HG03457 (cell line): ENCODE data around the gene TIMM44.

Experiments used
- ATAC-seq: cut with Tn5 transposase; IDR thresholded peaks from one replicate; pipeline ENCODE4 v1.9.1; 2021; ENCODE audit warnings: moderate number of reproducible peaks; ENCODE audit not compliant: unreplicated experiment

TIMM44 gene, protein sequence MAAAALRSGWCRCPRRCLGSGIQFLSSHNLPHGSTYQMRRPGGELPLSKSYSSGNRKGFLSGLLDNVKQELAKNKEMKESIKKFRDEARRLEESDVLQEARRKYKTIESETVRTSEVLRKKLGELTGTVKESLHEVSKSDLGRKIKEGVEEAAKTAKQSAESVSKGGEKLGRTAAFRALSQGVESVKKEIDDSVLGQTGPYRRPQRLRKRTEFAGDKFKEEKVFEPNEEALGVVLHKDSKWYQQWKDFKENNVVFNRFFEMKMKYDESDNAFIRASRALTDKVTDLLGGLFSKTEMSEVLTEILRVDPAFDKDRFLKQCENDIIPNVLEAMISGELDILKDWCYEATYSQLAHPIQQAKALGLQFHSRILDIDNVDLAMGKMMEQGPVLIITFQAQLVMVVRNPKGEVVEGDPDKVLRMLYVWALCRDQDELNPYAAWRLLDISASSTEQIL

DNA sequence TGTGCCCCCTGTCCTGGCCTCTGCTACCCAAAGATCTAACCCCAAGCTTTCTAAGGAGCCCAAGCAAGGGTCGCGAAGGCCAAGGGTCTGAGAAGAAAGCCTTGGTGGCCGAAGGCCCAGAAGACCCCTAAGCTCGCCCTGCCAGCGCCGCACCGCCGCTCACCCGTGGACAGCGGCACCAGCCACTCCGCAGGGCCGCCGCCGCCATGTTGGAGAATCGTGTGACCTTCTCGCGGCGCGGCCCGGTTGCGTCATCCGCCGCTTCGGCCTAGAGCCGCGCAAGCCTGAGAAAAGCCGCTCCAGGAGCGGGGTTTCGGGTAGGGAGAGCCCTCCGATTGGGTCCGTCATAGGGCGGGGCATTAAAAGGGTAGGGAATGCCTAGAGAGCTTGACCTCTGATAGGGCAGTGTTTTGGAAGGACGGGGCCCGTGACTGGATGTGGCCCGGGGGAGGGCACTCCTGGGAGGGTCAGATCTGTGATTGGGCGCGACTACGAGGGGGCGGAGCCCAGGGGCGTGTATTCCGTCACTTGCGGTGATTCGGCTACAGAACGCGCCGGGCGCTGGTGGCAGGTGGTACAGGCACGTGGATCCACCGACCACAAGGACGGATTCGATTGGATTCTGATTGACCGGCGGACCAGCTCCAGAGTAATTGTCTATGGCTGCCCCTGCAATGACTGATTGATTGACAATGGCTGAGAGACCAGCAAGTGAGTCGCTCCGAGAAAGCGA is at the start of gene TIMM44:
TIMM44 (minus strand) TSS at position 223 of the 733 bp plus-strand sequence; CDS start at position 208, 15 bp downstream.
- peak; percentile 83 for ATAC-seq

DNA sequence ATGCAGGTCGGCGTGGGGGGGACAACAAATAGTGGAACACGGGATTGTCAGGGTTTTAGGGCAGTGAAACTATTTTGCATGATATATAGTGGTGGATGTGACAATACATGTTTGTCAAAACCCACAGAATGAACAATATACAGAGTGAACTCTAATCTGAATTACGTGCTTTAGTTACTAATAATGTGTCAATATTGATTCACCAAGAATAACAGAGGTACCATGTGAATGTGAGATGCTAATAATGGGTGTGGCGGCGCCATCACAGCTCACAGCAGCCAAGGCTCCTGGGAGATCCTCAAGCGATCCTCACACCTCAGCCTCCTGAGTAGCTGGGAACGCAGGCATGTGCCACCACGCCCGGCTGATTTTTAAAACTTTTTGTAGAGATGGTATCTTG is 49.1 kb upstream of the TIMM44 start:
- no peak for ATAC-seq

DNA sequence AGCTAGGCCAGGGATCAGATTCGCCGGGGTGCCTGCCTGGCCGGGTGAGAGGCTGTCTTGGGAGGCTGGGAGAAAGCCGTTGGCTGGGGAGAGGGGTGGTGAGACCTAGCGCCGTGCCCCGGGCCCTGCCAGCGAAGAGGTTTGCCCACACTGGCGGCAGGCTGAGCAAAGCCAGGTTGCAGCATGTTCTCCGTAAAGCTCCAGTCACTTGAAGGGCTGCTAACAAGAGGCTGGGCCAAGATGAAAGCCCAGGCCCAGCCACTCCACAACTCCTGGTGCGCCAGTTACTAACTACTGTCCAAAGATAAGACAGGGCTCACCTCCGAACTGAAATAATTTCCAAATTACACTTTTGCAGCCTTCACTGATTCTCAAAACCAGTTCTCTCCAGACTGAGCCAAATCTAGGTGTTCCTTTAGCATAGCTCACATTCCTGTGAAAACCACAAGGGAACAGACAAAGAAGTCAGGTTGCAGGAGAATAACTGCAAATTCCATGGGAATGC is 45.7 kb upstream of the TIMM44 start:
- no peak for ATAC-seq

DNA sequence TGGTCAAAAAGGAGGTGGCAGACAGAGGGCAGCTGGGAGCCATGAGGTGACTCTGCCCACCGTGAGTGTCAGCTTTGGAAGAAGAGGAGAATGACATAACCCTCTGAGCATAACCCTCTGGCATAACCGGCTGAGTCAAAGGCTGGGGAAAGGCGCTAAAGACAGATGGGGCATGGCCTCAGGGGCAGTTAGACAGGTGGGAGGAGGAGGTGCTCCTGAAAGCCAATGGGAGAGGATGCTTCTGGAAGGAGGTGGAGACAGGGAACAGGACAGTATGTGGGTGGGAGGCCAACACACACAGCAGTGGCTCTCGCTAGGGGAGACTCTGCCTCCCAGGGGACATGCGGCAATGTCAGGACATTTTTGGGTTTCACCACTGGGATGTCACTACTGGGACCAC is 44.8 kb upstream of the TIMM44 start:
- ATAC-seq: no peak

DNA sequence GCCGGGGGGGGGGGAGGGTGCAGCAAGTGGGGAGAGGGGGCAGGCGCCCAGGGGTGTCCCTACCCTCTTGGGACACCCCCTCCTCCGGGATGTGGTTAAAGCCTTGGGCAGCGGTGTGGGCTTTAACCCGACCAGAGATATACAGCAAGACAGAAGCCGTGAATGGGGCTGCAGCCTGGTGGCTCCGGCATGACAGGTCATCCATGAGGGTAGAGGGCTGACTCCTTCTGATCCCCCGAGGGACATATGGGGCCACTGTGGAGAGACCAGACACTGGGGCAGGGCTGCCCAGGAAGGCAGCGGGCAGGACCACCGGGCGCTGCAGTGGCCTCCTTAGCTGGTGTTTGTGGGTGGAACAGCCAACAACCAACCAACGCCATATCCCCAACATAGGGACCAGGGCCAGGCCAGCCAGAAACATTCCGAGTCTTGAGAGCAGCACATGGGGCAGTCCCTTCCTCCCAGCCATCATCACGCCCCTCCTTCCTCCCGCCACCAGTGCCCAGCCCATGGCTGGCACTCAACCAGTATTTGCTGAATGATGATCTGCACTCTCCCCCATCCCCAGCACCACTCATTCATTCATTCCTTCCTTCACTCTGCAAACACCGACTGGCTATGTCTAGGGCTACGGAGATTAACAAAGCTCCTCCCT is 43.8 kb upstream of the TIMM44 start:
- no peak for ATAC-seq

DNA sequence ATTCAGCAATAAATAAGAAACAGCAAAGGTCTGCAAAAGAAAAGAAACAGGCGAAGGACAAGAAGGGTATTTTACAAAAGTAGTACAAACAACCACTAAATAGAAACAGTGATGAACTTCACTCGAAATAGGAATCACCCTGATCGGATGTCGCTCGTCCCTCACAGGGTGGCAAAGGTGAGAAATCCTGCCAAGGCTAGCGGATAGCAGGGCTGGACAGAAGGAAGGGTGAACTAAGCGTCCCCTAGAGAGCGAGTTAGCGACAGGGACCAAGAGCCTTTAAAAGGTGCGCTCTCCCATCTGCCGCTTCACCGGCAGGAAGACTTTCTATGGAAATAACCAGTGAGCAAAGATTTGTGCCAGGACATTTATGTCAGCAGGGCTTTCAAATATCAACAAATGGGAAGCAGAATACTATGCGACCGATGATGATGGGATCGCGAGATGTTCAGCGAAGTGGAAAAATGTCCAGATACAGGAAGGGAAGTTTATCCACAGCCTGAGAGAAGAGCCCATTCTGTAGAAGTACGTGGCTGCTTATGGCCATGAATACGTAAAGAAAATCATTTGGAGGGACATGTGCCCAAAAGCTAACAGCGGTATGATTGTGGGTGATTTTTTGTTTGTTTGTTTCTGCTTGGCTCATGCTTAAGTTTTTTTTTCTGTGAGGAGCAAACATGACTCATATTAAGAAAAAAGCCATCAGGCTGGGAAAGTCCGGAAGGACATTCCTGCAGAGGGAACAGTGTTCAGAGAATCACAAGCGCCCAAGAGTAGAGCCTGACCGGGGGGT is 43.1 kb upstream of the TIMM44 start:
- no peak for ATAC-seq

DNA sequence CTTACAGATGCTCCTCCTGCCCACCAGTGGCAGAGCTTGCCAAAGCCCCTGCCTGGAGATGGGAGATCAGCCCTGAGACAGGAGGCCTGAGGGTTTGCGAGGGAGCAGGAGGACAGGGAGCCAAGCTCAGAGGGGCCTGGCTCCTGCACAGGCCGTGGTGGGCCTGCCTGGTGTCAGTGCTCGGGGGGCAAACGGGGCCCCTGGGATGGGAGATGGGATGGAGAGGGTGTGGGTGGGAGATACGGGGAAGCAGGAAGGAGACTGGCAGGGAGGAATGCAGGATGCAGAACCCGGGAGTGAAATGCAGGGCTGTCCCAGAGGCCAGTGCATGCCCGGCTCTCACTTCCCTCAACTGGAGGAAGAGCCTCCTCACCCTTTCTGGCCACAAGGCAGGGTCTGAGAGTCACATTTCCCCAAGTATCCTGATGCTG is 42.0 kb upstream of the TIMM44 start:
- ATAC-seq: no peak

DNA sequence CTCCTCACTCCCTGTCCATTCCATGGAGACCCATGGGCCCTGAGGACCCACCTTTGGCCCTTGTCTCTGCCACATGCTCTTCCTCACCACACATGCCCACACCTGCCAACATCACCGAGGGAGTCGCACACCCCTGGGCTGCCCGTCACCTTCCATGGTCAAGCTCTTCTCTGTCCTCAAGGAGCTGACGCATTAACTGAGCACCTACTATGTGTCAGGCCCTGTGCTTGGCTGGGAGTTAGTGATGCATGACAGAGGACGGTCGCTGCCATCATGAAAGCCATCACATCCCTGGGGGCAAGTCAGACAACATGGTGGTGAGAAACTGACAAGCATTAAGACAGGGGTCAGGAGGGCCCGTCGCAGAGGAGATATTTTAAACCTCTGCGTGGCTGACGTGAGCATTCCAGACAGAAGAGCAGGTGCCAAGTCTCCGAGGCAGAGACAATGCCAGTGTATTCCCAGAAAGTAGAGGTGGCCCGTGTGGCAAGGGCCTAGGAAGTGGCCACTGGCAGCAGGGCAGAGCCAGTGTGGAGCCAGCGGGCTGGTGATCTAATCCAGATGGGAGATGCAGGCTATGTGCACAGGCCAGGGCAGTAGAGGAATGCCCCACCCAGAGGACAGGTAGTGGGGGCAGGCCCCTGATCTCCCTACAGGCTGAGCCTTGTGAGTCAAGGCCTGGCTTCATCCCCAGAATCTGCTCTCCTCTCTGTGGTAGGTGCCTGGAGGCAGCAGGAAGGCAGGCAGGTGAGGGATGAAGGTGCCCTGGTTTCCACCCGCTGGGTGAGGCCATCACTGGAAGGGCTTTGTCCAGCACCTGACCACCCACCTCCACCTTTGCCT is 40.8 kb upstream of the TIMM44 start:
- ATAC-seq: no peak

DNA sequence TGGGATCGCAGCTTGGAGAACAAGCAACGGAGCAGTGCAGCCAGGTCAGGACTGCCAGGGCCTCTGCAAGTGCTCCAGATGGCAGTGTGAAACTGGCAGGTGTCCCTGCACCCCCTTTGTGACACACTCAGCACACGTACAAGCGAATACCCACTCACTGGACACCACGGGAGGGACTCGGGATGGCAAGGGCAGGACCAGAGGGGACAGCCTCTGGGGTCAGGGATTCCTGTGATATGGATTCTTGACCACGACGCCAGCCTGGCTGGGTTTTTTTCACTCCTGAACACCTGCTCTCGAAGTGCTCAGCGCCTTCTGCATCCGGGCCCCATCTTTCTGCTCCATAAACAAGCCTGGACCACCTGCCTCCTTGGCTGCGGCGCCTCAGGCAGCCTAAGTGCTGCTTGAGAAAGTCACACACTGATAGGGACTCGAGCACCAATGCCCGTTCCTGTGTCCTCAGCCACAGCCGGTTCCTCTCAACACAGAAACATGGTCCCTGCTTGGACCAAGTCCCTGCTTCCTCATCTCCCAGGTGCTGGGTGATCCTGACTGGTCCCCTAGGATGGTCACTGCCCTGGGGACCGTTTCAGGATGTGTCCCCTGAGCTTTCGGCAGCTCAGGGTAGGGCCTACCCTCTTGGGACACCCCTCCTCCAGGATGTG is 40.0 kb upstream of the TIMM44 start:
- no peak for ATAC-seq

DNA sequence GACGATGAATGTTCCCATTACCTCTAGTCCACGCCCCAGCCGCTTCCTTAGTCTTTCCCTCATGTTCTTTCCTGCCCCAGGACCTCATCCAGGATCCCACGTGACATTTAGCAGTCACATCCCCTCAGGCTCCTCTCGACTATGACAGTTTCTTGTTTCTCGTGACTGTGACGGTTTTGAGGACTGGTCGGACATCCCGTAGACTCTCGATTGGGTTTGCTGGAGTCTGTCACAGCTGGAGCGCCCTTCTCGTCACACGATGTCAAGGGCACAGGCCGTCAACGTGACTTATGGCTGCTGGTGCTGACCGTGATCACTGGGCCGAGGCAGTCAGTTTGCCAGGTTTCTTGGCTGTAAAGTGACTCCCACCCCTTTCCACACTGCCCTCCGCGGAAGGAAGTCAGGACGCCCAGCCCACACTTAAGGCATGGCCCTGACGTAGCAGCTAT is 39.2 kb upstream of the TIMM44 start:
- no peak for ATAC-seq

DNA sequence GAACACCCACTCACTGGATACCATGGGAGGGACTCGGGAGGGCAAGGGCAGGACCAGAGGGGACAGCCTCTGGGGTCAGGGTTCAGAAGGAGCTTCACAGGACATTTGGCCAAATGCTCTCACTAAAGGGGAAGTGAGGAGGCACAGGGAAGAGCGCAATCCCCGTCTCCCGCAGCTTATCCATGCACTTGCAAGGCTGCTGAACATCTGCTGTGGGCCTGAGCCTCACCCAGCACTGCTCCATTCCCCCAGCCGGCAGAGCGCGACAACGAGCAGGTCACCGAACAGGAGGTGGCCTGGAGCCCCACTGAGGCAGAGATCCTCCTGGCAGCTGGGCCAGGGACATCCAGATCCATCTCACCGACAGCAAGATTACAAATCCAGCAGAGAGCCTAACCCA is 38.6 kb upstream of the TIMM44 start:
- no peak for ATAC-seq

DNA sequence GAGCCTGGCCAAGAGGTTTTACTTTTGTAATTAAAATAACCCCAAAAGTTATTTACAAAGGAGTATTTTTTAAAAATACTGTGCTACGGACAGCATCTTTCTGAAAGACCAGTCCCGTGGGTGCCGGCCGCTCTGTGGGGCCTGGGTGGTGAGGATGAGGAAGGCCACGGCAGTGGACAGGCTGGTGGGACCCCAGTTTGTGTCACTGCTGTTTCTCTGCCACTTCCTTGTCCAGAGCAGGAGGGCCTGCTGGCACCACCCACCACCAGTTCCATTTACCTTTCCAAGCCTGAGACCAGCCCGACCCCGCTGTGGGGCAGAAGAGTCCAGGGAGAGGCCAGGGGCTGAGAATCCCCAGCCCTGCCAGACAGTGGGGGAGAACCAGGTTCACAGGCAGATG is 38.2 kb upstream of the TIMM44 start:
- ATAC-seq: no peak

DNA sequence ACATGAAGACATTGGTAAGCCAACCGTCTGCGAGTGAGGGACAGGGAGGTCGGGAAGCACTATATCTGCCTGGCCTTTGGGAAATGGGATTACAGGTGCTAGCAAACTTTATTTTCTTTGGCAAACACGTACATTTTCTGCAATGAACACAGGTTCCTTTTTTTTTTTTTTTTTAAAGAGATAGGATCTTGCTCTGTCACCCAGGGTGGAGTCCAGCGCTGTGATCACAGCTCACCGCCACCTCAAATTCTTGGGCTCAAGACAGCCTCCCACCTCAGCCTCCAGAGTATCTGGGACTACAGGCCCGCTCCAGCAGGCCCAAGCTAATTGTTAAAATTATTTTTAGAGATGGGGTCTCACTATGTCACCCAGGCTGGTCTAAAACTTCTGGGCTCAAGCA is 37.7 kb upstream of the TIMM44 start:
- ATAC-seq: no peak

DNA sequence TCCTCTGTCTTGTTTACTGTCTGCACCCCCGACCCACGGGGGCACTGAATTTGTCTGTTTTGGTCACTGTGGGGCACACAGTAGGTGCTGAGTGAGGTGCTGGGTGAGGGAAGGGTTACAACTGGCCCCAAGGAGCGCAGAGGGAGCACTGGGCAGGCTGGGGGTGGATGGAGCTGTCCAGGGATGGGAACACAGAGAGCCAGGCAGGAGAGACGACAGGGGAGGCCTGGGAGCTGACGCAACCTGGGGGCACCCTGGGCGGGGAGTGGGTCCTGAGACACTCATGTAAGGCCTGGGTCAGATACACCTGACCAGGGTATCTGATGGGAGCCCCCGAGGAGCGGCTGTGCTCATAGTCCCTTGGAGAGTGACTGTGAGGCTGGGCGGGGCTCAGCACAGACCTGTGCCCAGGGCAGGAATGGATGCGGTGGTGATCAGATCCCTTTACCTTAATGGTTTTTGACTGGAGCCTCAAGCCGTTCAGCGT is 37.2 kb upstream of the TIMM44 start:
- no peak for ATAC-seq

DNA sequence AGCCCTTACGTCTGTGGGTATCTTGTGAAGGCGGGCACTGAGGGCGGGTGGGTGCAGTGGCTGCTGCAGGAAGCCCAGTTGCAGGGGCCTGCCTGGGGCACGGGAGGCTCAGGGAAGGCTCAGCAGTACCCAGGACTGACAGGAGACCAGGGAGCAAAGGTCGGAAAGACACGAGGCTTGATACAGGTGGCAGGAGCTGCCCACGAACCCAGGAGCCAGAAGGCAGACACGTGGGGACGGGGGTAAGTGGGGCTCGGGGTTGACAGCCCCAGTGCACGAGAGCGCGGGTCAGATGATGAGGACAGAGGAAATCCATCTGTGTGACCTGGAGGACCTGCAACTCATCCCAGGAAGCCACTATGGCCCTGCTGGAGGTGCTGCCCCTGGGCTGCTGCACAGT is 36.7 kb upstream of the TIMM44 start:
- no peak for ATAC-seq

DNA sequence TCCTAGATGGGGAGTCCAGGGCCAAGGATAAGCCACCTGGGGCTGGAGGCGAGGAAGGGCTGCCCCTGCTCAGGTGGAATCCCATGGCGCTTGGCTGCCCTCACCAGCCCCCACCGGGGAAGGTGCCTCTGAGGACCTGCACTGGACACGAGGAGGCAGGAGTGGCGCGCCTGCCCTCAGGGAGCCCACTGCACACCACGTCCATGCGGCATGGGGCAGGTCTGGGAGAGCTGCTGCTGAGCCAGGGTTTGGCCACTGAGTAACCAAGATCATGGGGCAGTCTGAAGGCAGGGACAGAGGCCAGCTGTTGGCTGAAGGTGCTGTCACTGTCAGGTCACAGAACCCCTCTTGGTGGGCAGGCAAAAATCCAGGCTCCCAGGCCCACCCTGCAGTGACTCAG is 36.1 kb upstream of the TIMM44 start:
- no peak for ATAC-seq

DNA sequence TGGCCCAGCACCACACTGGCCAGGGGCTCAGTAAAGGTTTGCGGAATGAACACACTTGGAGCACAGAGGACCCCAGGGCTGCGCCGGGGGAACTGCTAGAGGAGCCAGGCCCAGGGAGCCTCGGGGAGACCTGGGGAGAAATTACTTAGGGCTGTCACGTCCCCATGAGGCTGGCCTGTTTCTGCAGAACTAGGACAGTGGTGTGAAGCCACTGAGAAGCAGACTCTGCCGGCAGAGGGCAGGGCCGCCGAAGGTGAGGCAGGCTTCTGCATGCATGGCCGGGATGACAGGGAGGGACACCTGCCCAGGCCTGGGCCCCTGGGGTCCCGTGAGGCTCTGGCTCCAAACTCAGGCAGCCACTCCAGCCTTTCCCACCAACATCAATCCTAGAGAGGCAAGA is 35.5 kb upstream of the TIMM44 start:
- ATAC-seq: no peak

DNA sequence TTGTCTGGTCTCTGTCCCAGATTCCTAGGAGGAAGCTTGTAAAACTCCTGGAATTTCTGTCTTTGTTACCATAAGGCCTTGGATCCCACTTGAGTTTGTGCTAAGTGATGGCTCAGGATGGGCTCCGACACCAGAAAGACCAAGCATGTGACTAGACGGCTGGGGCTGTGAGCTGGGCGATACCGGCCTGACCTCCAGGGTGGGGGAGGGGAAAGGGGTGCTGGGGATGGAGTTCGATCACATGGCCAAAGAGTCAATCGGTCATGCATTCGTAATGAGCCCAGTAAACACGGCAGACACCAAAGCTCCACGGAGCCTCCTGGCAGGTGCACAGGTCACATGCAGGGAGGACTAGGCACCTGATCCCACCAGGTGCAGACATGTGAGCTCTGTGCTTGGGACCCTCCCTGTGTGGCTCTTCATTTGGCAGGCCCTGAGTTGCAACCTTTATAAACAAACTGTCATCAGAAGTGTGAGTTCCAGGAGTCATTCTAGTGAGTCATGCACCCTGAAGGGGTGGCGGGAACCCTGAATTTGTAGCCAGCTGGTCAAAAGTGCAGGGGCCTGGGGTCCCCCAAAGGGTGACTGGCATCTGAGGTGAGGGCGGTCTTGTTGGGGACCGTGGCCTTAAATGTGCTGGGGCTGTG is 34.8 kb upstream of the TIMM44 start:
- ATAC-seq: no peak

DNA sequence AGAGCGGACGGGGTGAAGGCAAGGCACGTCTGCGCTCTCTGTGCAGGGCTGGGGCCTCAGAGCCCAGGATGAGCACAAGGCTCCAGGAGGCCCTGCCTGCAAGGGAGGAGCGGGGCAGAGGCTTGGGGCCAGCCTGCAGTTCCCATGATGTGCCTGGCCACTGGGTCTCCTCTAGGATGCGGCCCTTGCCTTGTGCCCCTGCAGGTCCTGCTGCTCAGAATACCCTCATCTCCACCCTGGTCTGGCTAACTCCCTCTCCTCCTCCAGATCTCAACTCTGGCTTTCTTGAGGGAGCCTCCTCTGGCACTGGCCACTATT is 34.2 kb upstream of the TIMM44 start:
- no peak for ATAC-seq
